Smooth muscle cell of the coronary artery (primary cell): ENCODE measurements around the gene SLF2. TPM values are rescaled to one million over a fixed set of nuclear protein-coding genes. Genes with fewer than 3 reads are reported as not detected.

ENCODE experiments used
- total RNA-seq: library from RNA; depleted of rRNA; stranded (reverse); fragments of >200 nt; gene quantifications from 2 replicates; pipeline ENCODE4 v1.2.3, GENCODE V29; 2014; ENCODE audit warnings: low replicate concordance

Gene SLF2
- total RNA-seq, result 13.1 and 21.0 TPM in 2 replicates

GRCh38 chr10:100912605-100913469, at the start of gene SLF2:
SLF2 (plus strand) TSS chr10:100912963; CDS start chr10:100913111, 148 bp downstream.

GRCh38 chr10:100969187-100970075, 56.7 kb downstream of the SLF2 start, which contains the start of gene SEMA4G:
SEMA4G (plus strand) TSS chr10:100969504; CDS start chr10:100972913, 3,409 bp downstream.

GRCh38 chr10:100986952-100987684, 74.4 kb downstream of the SLF2 start, which contains the start of the genes MRPL43 and TWNK:
MRPL43 (minus strand) TSS chr10:100987497; CDS start chr10:100987443, 54 bp downstream.
TWNK (plus strand) TSS chr10:100987543; CDS start chr10:100988211, 668 bp downstream.

GRCh38 chr10:100999742-101000126, 87.0 kb downstream of the SLF2 start, which contains the start of gene LZTS2:
LZTS2 (plus strand) TSS chr10:100999808; CDS start chr10:101002539, 2,731 bp downstream.

Other genes with a start within 250 kb of the SLF2 start
- gene PAX2, start 167.4 kb upstream of the SLF2 start, total RNA-seq, result not detected in 2 replicates
- 0.47 and 0.53 TPM in 2 replicates for gene SEMA4G, start 56.5 kb downstream of the SLF2 start, total RNA-seq
- 60.5 and 82.1 TPM in 2 replicates for gene MRPL43, start 74.5 kb downstream of the SLF2 start, total RNA-seq
- 5.0 and 5.9 TPM in 2 replicates for gene TWNK, start 74.6 kb downstream of the SLF2 start, total RNA-seq
- 37.4 and 54.3 TPM in 2 replicates for gene LZTS2, start 86.8 kb downstream of the SLF2 start, total RNA-seq
- gene PDZD7, start 118.2 kb downstream of the SLF2 start, total RNA-seq, result 2.0 and 2.7 TPM in 2 replicates
- 57.1 and 104 TPM in 2 replicates for gene SFXN3, start 118.3 kb downstream of the SLF2 start, total RNA-seq
- 4.0 and 25.4 TPM in 2 replicates for gene KAZALD1, start 149.0 kb downstream of the SLF2 start, total RNA-seq
- not detected in 2 replicates for gene TLX1, start 218.3 kb downstream of the SLF2 start, total RNA-seq